HepG2 (cell line): ENCODE results near the gene MYO3B. TPM values are rescaled to one million over a fixed set of nuclear protein-coding genes. Genes with fewer than 3 reads are reported as not detected.
A peak's percentile ranks its signal among the peaks of the same experiment; 100 is the strongest.

ENCODE experiments used
- HMG20B ChIP-seq: conservative IDR thresholded peaks from 2 replicates; pipeline ENCODE4 v1.6.1; 2016; ENCODE audit warnings: missing genetic modification reagents, missing compliant biosample characterization
- KDM6A ChIP-seq: IDR thresholded peaks from 2 replicates; pipeline ENCODE4 v1.6.1; 2016; ENCODE audit warnings: low read depth
- PCBP2 ChIP-seq: fragments of 200-400 bp; formaldehyde crosslinking; optimal IDR thresholded peaks from 2 replicates; pipeline ENCODE3; 2018; ENCODE audit warnings: low read length, low read depth; ENCODE audit not compliant: poor library complexity, severe bottlenecking
- WIZ ChIP-seq: sonication (generic); formaldehyde crosslinking; IDR thresholded peaks from 2 replicates; pipeline ENCODE4 v1.5.1; 2020; ENCODE audit warnings: mild to moderate bottlenecking, missing genetic modification reagents
- ZNF12 ChIP-seq: sonication (generic); formaldehyde crosslinking; IDR thresholded peaks from 2 replicates; pipeline ENCODE4 v1.5.0; 2020; ENCODE audit warnings: missing genetic modification reagents
- ZNF329 ChIP-seq: sonication (generic); formaldehyde crosslinking; IDR thresholded peaks from 2 replicates; pipeline ENCODE4 v1.9.0; 2021; ENCODE audit warnings: low read depth, mild to moderate bottlenecking, missing genetic modification reagents
- ZNF382 ChIP-seq: sonication (generic); formaldehyde crosslinking; IDR thresholded peaks from 2 replicates; pipeline ENCODE4 v1.5.0; 2020; ENCODE audit warnings: missing genetic modification reagents, mild to moderate bottlenecking, borderline replicate concordance
- ZNF512B ChIP-seq: sonication (generic); formaldehyde crosslinking; IDR thresholded peaks from 2 replicates; pipeline ENCODE4 v1.5.1; 2020; ENCODE audit warnings: missing genetic modification reagents, mild to moderate bottlenecking, borderline replicate concordance
- ZNF616 ChIP-seq: sonication (generic); formaldehyde crosslinking; IDR thresholded peaks from 2 replicates; pipeline ENCODE4 v1.5.0; 2020; ENCODE audit warnings: low read depth, mild to moderate bottlenecking, missing genetic modification reagents
- ZNF713 ChIP-seq: sonication (generic); formaldehyde crosslinking; IDR thresholded peaks from 2 replicates; pipeline ENCODE4 v1.4.0; 2020; ENCODE audit warnings: mild to moderate bottlenecking, missing genetic modification reagents
- polyA plus RNA-seq, 8 experiments: library from polyadenylated mRNA; depleted of rRNA in 3 of 8; stranded (reverse) in 7 of 8; unstranded in 1 of 8; fragments of >200 nt; fragmentation: Illumina TruSeq in 4 of 8; extraction: Trizol in 4 of 8; gene quantifications; 2 replicates each; pipeline versions ENCODE4 v1.2.1 to v1.2.3, GENCODE V29; 2011 to 2016; ENCODE audit warnings: low read depth in 4 of 8, missing spikeins in 1 of 8, mixed read lengths in 1 of 8; ENCODE audit not compliant: insufficient read depth in 1 of 8
- total RNA-seq, 5 experiments: library from RNA; depleted of rRNA; stranded (reverse); fragments of >200 nt; fragmentation: Illumina TruSeq; extraction: Trizol; gene quantifications; 2 replicates each; pipeline ENCODE4 v1.2.3, GENCODE V29; 2016; ENCODE audit warnings: low read depth in 1 of 5
- TF ChIP-seq, protein P1 (sequence below), 2 experiments: fragments of 450-650 bp in 1 of 2; sonication (generic) in 1 of 2; formaldehyde crosslinking in 1 of 2; IDR thresholded peaks; 2 replicates each; pipeline versions ENCODE4 v1.6.1 to v1.8.0; 2016 to 2022; ENCODE audit warnings: antibody characterized with exemption in 1 of 2, mild to moderate bottlenecking in 1 of 2, missing genetic modification reagents in 1 of 2
- TF ChIP-seq, protein P2 (sequence below): IDR thresholded peaks from 2 replicates; pipeline ENCODE4 v1.6.1; 2016; ENCODE audit warnings: control low read depth

The MYO3B gene
- total and polyA plus RNA-seq, 2 of the 13 experiments (the other 11 are each of a cell fraction or from before 2014, with no cell fraction given) = 0.01 TPM; not detected in 1

GRCh38 chr2:170157025-170157684 lies 20.8 kb upstream of the MYO3B start (continued):
- peak; percentile 25; the same call in 1 of the 2 replicates for TF ChIP-seq KDM6A (CRISPR knock-in tag)
- no peak for TF ChIP-seq ZNF512B
- TF ChIP-seq ZNF713 = no peak
- TF ChIP-seq PCBP2 = no peak
- TF ChIP-seq, protein P1, sequence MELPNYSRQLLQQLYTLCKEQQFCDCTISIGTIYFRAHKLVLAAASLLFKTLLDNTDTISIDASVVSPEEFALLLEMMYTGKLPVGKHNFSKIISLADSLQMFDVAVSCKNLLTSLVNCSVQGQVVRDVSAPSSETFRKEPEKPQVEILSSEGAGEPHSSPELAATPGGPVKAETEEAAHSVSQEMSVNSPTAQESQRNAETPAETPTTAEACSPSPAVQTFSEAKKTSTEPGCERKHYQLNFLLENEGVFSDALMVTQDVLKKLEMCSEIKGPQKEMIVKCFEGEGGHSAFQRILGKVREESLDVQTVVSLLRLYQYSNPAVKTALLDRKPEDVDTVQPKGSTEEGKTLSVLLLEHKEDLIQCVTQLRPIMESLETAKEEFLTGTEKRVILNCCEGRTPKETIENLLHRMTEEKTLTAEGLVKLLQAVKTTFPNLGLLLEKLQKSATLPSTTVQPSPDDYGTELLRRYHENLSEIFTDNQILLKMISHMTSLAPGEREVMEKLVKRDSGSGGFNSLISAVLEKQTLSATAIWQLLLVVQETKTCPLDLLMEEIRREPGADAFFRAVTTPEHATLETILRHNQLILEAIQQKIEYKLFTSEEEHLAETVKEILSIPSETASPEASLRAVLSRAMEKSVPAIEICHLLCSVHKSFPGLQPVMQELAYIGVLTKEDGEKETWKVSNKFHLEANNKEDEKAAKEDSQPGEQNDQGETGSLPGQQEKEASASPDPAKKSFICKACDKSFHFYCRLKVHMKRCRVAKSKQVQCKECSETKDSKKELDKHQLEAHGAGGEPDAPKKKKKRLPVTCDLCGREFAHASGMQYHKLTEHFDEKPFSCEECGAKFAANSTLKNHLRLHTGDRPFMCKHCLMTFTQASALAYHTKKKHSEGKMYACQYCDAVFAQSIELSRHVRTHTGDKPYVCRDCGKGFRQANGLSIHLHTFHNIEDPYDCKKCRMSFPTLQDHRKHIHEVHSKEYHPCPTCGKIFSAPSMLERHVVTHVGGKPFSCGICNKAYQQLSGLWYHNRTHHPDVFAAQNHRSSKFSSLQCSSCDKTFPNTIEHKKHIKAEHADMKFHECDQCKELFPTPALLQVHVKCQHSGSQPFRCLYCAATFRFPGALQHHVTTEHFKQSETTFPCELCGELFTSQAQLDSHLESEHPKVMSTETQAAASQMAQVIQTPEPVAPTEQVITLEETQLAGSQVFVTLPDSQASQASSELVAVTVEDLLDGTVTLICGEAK (IDR thresholded peaks at IDR 0.05) = no peak
- TF ChIP-seq, protein P1 (CRISPR knock-in tag; IDR thresholded peaks at IDR 0.05) = no peak
- TF ChIP-seq, protein P2, sequence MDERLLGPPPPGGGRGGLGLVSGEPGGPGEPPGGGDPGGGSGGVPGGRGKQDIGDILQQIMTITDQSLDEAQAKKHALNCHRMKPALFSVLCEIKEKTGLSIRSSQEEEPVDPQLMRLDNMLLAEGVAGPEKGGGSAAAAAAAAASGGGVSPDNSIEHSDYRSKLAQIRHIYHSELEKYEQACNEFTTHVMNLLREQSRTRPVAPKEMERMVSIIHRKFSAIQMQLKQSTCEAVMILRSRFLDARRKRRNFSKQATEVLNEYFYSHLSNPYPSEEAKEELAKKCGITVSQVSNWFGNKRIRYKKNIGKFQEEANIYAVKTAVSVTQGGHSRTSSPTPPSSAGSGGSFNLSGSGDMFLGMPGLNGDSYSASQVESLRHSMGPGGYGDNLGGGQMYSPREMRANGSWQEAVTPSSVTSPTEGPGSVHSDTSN = no peak
- no peak for TF ChIP-seq ZNF382 (CRISPR knock-in tag)
- TF ChIP-seq HMG20B (CRISPR knock-in tag) = no peak
- TF ChIP-seq WIZ (CRISPR knock-in tag) = no peak
- no peak for TF ChIP-seq ZNF616 (CRISPR knock-in tag)
- TF ChIP-seq ZNF12 = no peak
- no peak for TF ChIP-seq ZNF329 (CRISPR knock-in tag)
